HepG2 (cell line): ENCODE data around the gene TSKU. TPM values are rescaled to one million over a fixed set of nuclear protein-coding genes. Genes with fewer than 3 reads are reported as not detected.

Source experiments
- ATAC-seq: fragments of 200-7000 bp; cut with Tn5 transposase; 3 replicates; pipeline ENCODE4 v1.9.1; 2020; ENCODE audit warnings: mild to moderate bottlenecking, moderate library complexity
- BruUV-seq: library from RNA; stranded (reverse); fragments of 400-500 nt; replicated peaks from 2 replicates; lab custom pipeline; 2021; lab: Mats Ljungman, UMichigan
- CTCF ChIA-PET: fragments of 300-600 bp; formaldehyde crosslinking; extraction: SDS; loops from one replicate; lab custom pipeline; 2021; ENCODE audit warnings: low total read pairs, inconsistent platforms, low intra/inter-chr PET ratio; lab: Yijun Ruan, JAX
- POLR2A ChIA-PET: fragments of 350-600 bp; sonication (Branson Sonifier 250); formaldehyde crosslinking; loops from one replicate; lab custom pipeline; 2020; ENCODE audit warnings: antibody characterized with exemption, inconsistent platforms; lab: Yijun Ruan, JAX
- DNase-seq: peaks from one replicate; pipeline ENCODE4 v3.0.0-alpha.2; 2015; ENCODE audit warnings: low spot score
- FAIRE-seq: peaks from 3 replicates; lab custom pipeline; 2011; peaks lifted over from hg19 to GRCh38; lab: Jason Lieb, UNC
- H2AFZ ChIP-seq: one replicate; pipeline ENCODE4 v1.6.1; 2011; ENCODE audit warnings: low read length, inconsistent platforms
- H3K27ac ChIP-seq: fragments of 300-600 bp; 3 replicates; pipeline ENCODE4 v1.8.0; 2011; ENCODE audit warnings: mixed run types, mild to moderate bottlenecking, mixed read lengths, low read length, inconsistent platforms; ENCODE audit not compliant: insufficient read depth; ENCODE audit errors: extremely low read length
- H3K27me3 ChIP-seq, 2 experiments: fragments of 200-600 bp in 1 of 2; 2 replicates in 1 of 2; 3 replicates in 1 of 2; pipeline versions ENCODE4 v1.6.0 to v1.8.0; 2011; ENCODE audit warnings: low read length in 2 of 2, mild to moderate bottlenecking in 2 of 2, moderate library complexity in 2 of 2, inconsistent platforms in 1 of 2; ENCODE audit not compliant: insufficient read depth in 2 of 2, control insufficient read depth in 1 of 2
- H3K36me3 ChIP-seq, 2 experiments: fragments of 200-600 bp in 1 of 2; replicated peaks in 1 of 2; 2 replicates in 1 of 2; 3 replicates in 1 of 2; pipeline versions ENCODE4 v1.5.1 to v1.8.0; 2011; ENCODE audit warnings: low read length in 2 of 2, inconsistent platforms in 1 of 2; ENCODE audit not compliant: insufficient read depth in 2 of 2, control insufficient read depth in 1 of 2
- H3K4me1 ChIP-seq: 2 replicates; pipeline ENCODE4 v1.5.1; 2012; ENCODE audit warnings: low read length, inconsistent platforms; ENCODE audit not compliant: insufficient read depth
- H3K4me2 ChIP-seq: 2 replicates; pipeline ENCODE4 v1.6.0; 2011; ENCODE audit warnings: low read depth, low read length, inconsistent platforms
- H3K4me3 ChIP-seq, 3 experiments: fragments of 200-600 bp in 1 of 3; sonication (generic), shearing (Covaris generic) in 1 of 3; replicated peaks in 1 of 3; 2 replicates each; pipeline ENCODE4 v1.5.1; 2011 to 2016; ENCODE audit warnings: low read length in 3 of 3, inconsistent platforms in 2 of 3, low read depth in 2 of 3, mild to moderate bottlenecking in 2 of 3, control low read depth in 1 of 3, mixed read lengths in 1 of 3; ENCODE audit not compliant: insufficient read depth in 1 of 3
- H3K79me2 ChIP-seq: one replicate; pipeline ENCODE4 v1.6.1; 2011; ENCODE audit warnings: low read length, inconsistent platforms; ENCODE audit not compliant: insufficient read depth
- H3K9ac ChIP-seq: 2 replicates; pipeline ENCODE4 v1.6.0; 2011; ENCODE audit warnings: mild to moderate bottlenecking, low read depth, low read length, inconsistent platforms; ENCODE audit not compliant: insufficient read depth
- H3K9me3 ChIP-seq: 2 replicates; pipeline ENCODE4 v1.5.1; 2012; ENCODE audit warnings: mild to moderate bottlenecking, low read length
- H4K20me1 ChIP-seq: 2 replicates; pipeline ENCODE4 v1.6.0; 2011; ENCODE audit warnings: inconsistent platforms, mild to moderate bottlenecking, low read length, moderate library complexity; ENCODE audit not compliant: insufficient read depth
- PAX8 ChIP-seq: sonication (generic); formaldehyde crosslinking; IDR thresholded peaks from 2 replicates; pipeline ENCODE4 v1.8.0; 2022; ENCODE audit warnings: mild to moderate bottlenecking, missing genetic modification reagents, borderline replicate concordance
- SRSF1 ChIP-seq: fragments of 200-400 bp; formaldehyde crosslinking; optimal IDR thresholded peaks from 2 replicates; pipeline ENCODE3; 2017; ENCODE audit warnings: mild to moderate bottlenecking, low read depth, low read length, moderate library complexity
- TARDBP ChIP-seq: sonication (generic); formaldehyde crosslinking; IDR thresholded peaks from 2 replicates; pipeline ENCODE4 v1.8.0; 2022; ENCODE audit warnings: mild to moderate bottlenecking, missing genetic modification reagents
- ZNF234 ChIP-seq: sonication (generic); formaldehyde crosslinking; conservative IDR thresholded peaks from 2 replicates; pipeline ENCODE4 v1.5.1; 2020; ENCODE audit warnings: mild to moderate bottlenecking, missing genetic modification reagents
- ZNF30 ChIP-seq: sonication (generic); formaldehyde crosslinking; IDR thresholded peaks from 2 replicates; pipeline ENCODE4 v1.5.0; 2020; ENCODE audit warnings: mild to moderate bottlenecking, missing genetic modification reagents
- ZNF460 ChIP-seq: sonication (generic); formaldehyde crosslinking; IDR thresholded peaks from 2 replicates; pipeline ENCODE4 v1.5.1; 2020; ENCODE audit warnings: missing genetic modification reagents, mild to moderate bottlenecking, borderline replicate concordance
- WGBS: methylation state at CpG from one replicate; pipeline ENCODE4 v1.1.6; 2017; ENCODE audit warnings: low lambda C conversion rate; 5-methylcytosine and 5-hydroxymethylcytosine counted together
- in situ Hi-C: cut with HindIII; loops from 2 replicates; pipeline ENCODE4 v1.10.0; 2017; ENCODE audit warnings: low pct_unique_long_range_greater_than_20kb; ENCODE audit not compliant: extremely low pct_ligation_motif_present
- intact Hi-C: fragments of 100-400 bp; cut with micrococcal nuclease; formaldehyde crosslinking; loops from one replicate; pipeline ENCODE4 v1.10.0; 2022; ENCODE audit not compliant: unreplicated experiment
- polyA plus RNA-seq, 8 experiments: library from polyadenylated mRNA; depleted of rRNA in 3 of 8; stranded (reverse) in 7 of 8; unstranded in 1 of 8; fragments of >200 nt; fragmentation: Illumina TruSeq in 4 of 8; extraction: Trizol in 4 of 8; gene quantifications; 2 replicates each; pipeline versions ENCODE4 v1.2.1 to v1.2.3, GENCODE V29; 2011 to 2016; ENCODE audit warnings: low read depth in 4 of 8, missing spikeins in 1 of 8, mixed read lengths in 1 of 8; ENCODE audit not compliant: insufficient read depth in 1 of 8
- total RNA-seq, 5 experiments: library from RNA; depleted of rRNA; stranded (reverse); fragments of >200 nt; fragmentation: Illumina TruSeq; extraction: Trizol; gene quantifications; 2 replicates each; pipeline ENCODE4 v1.2.3, GENCODE V29; 2016; ENCODE audit warnings: low read depth in 1 of 5
- TF ChIP-seq, protein P1 (sequence below): sonication (generic); formaldehyde crosslinking; IDR thresholded peaks from 2 replicates; pipeline ENCODE4 v1.4.0; 2020; ENCODE audit warnings: missing genetic modification reagents
- TF ChIP-seq, protein P2 (sequence below): sonication (generic); formaldehyde crosslinking; IDR thresholded peaks from 2 replicates; pipeline ENCODE4 v1.4.0; 2020; ENCODE audit warnings: missing genetic modification reagents, mild to moderate bottlenecking, borderline replicate concordance
- TF ChIP-seq, protein P3 (sequence below): sonication (generic); formaldehyde crosslinking; IDR thresholded peaks from 2 replicates; pipeline ENCODE4 v1.9.0; 2022; ENCODE audit warnings: missing genetic modification reagents, mild to moderate bottlenecking, borderline replicate concordance

Gene TSKU
- total and polyA plus RNA-seq, 2 of the 13 experiments (the other 11 are each of a cell fraction or from before 2014, with no cell fraction given): 20.3 to 21.4 TPM

DNA sequence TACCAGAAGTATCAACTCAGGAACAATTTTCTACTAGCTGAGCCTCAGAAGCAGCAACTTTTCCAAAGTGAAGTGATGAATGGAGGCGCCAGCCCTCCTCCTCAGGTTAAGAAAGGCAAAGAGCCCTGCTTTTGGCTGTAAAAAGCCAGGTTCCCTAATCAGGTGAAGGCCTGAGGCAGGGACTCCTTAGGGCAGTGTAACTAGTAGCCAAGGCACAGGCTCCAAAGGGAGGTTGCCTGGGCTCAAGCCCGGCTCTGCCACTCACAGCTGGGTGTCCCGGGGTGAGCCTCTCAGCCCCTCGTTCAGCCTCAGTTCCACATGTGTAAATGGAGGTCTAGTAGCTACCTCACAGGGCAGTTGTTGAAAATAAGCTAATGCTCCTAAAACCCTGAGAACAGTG is 19.5 kb downstream of the TSKU start:
- Histone ChIP-seq H3K27me3 (peaks cover 2 to 8% of the 10 kb centered on the region in 2 experiments; a peak in 3 of 5 replicates), H3K4me1 (peaks cover 57% of the 10 kb centered on the region), H3K36me3 (0 out of 5 replicates have a peak, but pooled peaks cover 0 to 5% of the 10 kb centered on the region in 2 experiments), H4K20me1 (0 out of 2 replicates have a peak, but pooled peaks cover 11% of the 10 kb centered on the region), H3K9me3 (no peaks in the 10 kb centered on the region), H2AFZ (no peak overlapping the region), H3K27ac (no peak overlapping the region), H3K4me3 (no peak overlapping the region), H3K79me2 (no peaks in the 10 kb centered on the region), H3K4me2 (no peak overlapping the region), H3K9ac (no peak overlapping the region)
- ChIA-PET CTCF (no interaction called here), POLR2A (no interaction called here)
- 54% methylated on average over 3 of the region's 4 CpGs for WGBS
- intact Hi-C loops (loop anchor here (10.0 kb wide), 1 partner anchor 292 kb away; no protein-coding TSS in a partner anchor), in situ Hi-C loops (no loop called here)
- ATAC-seq (no peak), DNase-seq (no peak), FAIRE-seq (no peak)
- no peak for TF ChIP-seq SRSF1
- TF ChIP-seq PAX8: no peak
- TF ChIP-seq TARDBP (CRISPR knock-in tag): no peak
- TF ChIP-seq, protein P1, sequence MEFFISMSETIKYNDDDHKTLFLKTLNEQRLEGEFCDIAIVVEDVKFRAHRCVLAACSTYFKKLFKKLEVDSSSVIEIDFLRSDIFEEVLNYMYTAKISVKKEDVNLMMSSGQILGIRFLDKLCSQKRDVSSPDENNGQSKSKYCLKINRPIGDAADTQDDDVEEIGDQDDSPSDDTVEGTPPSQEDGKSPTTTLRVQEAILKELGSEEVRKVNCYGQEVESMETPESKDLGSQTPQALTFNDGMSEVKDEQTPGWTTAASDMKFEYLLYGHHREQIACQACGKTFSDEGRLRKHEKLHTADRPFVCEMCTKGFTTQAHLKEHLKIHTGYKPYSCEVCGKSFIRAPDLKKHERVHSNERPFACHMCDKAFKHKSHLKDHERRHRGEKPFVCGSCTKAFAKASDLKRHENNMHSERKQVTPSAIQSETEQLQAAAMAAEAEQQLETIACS (CRISPR knock-in tag): no peak
- no peak for TF ChIP-seq ZNF234 (CRISPR knock-in tag)
- no peak for TF ChIP-seq ZNF30 (CRISPR knock-in tag)
- no TSS peak for BruUV-seq

DNA sequence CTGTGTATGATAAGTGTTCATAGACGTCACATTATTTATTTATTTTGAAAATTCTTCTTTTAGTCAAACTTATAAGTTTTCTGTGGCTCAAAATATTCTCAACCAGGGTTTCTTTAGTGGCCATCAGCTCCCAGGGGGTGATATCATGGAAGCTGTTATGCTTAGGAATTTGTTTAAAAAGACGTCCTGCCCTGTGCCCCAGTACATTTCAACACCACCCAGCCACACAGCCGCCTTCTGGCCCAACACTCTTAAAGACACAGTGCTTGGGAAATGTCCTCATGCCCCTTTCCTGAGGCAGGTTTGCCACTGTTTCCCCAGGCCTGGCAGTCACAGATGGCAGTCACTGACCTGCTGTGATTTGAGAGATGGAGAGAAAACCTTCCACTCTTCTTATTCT is 19.9 kb downstream of the TSKU start:
- 0 out of 5 replicates have a peak, but pooled peaks cover 0 to 4% of the 10 kb centered on the region in 2 experiments for H3K36me3 ChIP-seq
- DNase-seq: no peak
- H4K20me1 ChIP-seq: 0 out of 2 replicates have a peak, but pooled peaks cover 9% of the 10 kb centered on the region
- H3K27me3 ChIP-seq: peaks cover 2 to 10% of the 10 kb centered on the region in 2 experiments; a peak in 4 of 5 replicates
- intact Hi-C loops: loop anchor here (10.0 kb wide), 1 partner anchor 292 kb away; no protein-coding TSS in a partner anchor
- no peaks in the 10 kb centered on the region for H3K79me2 ChIP-seq
- FAIRE-seq: no peak
- POLR2A ChIA-PET: no interaction called here
- CTCF ChIA-PET: no interaction called here
- no TSS peak for BruUV-seq
- ATAC-seq: no peak
- H3K9me3 ChIP-seq: no peaks in the 10 kb centered on the region
- no peak overlapping the region for H3K4me3 ChIP-seq
- 25% methylated on average over 3 of the region's 3 CpGs for WGBS
- peaks cover 57% of the 10 kb centered on the region for H3K4me1 ChIP-seq
- no peak overlapping the region for H2AFZ ChIP-seq
- no peak overlapping the region for H3K9ac ChIP-seq
- in situ Hi-C loops: no loop called here
- no peak overlapping the region for H3K27ac ChIP-seq
- no peak overlapping the region for H3K4me2 ChIP-seq
- TF ChIP-seq, protein P2, sequence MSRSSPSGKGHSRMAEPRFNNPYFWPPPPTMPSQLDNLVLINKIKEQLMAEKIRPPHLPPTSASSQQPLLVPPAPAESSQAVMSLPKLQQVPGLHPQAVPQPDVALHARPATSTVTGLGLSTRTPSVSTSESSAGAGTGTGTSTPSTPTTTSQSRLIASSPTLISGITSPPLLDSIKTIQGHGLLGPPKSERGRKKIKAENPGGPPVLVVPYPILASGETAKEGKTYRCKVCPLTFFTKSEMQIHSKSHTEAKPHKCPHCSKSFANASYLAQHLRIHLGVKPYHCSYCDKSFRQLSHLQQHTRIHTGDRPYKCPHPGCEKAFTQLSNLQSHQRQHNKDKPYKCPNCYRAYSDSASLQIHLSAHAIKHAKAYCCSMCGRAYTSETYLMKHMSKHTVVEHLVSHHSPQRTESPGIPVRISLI: no peak
- no peak for TF ChIP-seq ZNF460 (CRISPR knock-in tag)
- TF ChIP-seq, protein P3, sequence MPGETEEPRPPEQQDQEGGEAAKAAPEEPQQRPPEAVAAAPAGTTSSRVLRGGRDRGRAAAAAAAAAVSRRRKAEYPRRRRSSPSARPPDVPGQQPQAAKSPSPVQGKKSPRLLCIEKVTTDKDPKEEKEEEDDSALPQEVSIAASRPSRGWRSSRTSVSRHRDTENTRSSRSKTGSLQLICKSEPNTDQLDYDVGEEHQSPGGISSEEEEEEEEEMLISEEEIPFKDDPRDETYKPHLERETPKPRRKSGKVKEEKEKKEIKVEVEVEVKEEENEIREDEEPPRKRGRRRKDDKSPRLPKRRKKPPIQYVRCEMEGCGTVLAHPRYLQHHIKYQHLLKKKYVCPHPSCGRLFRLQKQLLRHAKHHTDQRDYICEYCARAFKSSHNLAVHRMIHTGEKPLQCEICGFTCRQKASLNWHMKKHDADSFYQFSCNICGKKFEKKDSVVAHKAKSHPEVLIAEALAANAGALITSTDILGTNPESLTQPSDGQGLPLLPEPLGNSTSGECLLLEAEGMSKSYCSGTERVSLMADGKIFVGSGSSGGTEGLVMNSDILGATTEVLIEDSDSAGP (CRISPR knock-in tag): peak; percentile 45
